ENCODE results near the gene EVI5. TPM values are rescaled to one million over a fixed set of nuclear protein-coding genes. Genes with fewer than 3 reads are reported as not detected.
A peak's percentile ranks its signal among the peaks of the same experiment; 100 is the strongest.
"Not testable (repeated sequence)": the region's sequence is repeated elsewhere in the genome, so short reads cannot be mapped to it uniquely, and the experiment has no call there.

The EVI5 gene
- total RNA-seq, 1 donor from 2014 or later = 10.3 TPM

DNA sequence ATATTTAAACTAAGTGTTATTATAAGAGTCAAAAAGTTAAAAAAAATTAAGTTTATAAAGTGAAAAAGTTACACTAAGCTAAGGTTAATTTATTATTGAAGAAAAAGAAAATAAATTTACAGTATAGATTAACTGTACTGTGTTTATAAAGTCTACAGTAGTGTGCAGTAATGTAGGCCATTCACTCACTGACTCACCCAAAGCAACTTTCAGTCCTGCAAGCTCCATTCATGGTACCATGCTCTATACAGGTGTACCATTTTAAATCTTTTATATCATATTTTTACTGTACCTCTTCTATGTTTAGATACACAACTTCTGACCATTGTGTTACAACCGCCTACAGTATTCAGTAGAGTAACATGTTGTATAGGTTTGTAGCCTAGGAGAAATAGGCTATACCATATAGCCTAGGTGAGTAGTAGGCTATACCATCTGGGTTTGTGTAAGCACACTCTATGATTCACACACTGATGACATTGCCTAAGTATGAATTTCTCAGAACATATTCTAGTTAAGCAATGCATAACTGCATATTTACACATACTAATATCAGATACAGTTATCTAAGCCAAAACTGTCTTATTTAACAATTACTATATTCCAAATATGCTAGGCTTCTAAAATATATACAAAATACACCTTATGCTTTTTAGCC is 217.6 kb downstream of the EVI5 start:
- ATAC-seq = peak; percentile 76

- no peak for ATAC-seq
These were observed 221.3 kb downstream of the EVI5 start for GRCh38 chr1:92563457-92564216.

- no peak for ATAC-seq
These were observed 228.6 kb downstream of the EVI5 start for GRCh38 chr1:92556350-92556749.

DNA sequence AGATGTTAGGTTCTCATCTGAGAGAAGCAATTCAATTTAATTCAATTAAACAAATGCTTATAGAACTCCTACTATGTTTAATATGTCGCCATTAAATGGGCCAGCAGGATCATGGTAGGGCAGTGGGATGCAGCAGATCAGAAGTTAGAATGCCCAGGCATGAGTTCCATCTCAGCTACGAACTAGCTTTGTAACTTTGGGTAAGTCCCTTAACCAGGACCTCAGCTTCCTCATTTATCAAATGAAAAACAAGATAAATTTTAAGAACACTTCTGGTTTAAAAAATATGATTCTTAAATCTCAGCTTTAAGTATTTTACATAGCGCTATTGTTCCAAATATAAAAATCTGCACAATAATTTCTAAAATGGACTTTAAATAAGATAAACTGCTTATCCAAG is 230.7 kb downstream of the EVI5 start:
- ATAC-seq = no peak

GRCh38 chr1:92551916-92552315 is 233.0 kb downstream of the EVI5 start:
- no peak for ATAC-seq

DNA sequence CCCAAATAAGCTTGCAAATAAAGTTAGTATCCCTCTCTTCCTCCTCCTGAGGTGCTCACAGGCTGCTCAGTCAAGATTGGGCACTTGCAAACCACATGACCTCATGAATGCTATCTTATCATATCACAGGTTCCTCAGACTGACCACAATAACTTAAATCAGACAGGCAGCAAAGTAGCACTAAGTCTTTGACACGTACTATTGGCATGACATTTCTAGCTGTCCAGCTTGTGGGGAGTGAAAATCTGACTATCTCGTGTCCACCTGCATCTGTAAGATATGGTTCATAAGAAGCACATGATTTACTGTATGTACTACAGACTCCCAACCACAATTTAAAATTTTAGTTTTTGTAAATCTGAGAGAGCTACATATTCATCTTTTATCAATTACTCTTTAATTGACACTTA is 240.1 kb downstream of the EVI5 start:
- ATAC-seq = no peak

- no peak for ATAC-seq
These were observed 241.5 kb downstream of the EVI5 start for GRCh38 chr1:92543131-92544055.

DNA sequence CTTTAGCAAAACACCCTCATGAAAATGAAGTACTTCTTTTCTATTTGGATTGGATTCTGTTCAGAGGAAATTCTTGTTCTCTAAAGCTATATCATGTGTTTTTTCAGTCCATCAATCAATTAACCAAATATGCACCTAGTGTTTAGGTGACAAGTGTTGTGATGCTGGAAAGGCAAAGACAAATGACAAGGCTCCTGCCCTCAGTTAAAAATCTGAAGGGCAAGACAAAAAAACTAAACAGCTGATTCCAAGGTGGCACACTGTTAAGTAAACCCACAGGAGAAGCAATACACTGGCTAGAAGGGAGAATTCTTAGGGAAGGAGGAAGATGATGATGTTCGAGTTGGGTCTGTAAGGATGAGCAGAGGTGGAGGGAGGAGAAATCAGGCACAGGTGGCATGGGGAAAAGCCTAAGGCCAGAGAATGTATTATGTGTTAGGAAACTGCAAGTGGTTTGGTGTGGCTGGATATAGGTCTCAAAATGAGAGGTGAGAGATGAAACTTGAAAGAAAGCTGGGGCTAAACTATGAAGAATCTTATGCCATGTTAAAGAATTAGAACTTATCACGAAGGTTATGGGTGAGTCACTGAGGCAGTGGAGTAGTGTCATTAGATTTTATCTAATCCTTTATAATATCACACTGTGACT is 246.4 kb downstream of the EVI5 start:
- ATAC-seq = no peak

GRCh38 chr1:92538048-92538412 is 246.9 kb downstream of the EVI5 start:
- ATAC-seq = no peak

DNA sequence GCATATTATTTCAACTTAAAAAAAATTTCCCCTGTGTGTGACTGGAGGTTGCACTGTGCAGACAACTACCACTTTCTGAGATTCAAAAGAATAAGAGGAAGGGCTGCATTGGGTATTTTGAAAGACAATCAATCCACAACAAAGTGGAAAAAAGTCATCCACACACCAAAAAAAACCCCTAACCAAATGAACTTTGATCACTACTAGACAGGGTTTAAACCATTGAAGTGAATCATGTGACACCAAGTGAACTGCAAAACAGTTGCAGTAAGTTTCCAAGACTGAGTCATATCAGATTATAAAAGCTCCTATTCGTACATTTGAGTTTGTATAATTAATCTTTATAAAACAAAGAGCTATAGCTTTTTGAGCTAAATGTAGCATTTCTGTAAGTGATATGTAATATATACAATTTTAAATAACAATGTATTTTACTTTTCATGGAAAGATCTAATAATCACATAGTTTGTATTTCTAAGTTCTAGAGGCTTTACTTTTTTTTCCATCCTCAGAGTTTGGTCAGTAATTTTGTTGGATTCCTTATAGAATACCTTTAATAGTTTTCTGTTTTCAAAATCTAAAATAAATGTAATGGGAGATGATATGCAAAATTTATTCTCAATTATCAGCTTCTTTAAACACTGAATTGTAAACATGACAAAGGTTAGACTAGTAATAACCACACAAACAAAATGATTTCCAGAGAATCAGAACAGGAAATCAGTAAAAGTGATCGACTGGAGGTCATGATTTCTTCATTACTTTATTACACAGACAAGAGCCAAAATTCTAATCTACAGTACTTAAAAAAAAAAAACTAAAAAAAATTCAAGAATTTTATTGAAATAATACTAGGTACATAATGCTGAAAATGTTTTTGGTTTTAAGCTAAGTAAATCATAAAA is 247.7 kb downstream of the EVI5 start:
- ATAC-seq = no peak

DNA sequence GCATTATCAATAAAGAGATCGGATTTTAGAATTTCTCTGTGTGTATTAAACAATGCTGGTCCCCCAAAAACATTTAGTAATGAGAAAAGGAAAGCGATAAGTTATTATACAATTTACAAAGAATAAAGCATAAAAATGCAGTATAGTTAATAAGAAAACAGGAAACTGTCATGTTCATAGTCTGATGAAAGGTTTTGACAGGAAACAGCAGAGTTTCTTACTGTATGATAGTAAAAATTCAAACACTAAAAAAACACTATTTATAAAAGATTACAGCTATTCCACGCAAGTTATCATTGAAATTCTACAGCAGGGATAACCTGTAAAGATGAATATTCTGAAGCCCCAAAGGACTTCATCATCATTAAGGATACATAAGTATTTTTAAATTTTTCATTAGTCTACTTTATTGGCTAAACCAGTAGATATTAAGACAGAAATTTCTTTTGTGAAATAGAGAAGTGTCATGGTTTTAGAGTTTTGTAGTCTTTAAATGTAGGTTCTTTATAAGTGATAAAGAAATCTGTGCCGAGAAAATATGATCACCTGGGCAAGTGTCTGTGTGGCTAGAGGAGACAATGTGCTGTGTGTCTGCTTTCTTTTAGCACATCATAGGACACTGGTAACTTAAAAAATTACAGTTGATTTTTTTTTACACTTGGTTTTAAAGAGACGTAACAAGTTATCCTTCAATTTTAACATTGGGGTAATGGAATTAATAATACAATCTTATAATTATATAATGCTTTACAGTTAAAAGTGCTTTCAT is 248.5 kb downstream of the EVI5 start:
- ATAC-seq = no peak

GRCh38 chr1:92532371-92532770 is 252.5 kb downstream of the EVI5 start:
- ATAC-seq = not testable (repeated sequence)

- ATAC-seq = not testable (repeated sequence)
These were observed 253.0 kb downstream of the EVI5 start for GRCh38 chr1:92531939-92532338.

DNA sequence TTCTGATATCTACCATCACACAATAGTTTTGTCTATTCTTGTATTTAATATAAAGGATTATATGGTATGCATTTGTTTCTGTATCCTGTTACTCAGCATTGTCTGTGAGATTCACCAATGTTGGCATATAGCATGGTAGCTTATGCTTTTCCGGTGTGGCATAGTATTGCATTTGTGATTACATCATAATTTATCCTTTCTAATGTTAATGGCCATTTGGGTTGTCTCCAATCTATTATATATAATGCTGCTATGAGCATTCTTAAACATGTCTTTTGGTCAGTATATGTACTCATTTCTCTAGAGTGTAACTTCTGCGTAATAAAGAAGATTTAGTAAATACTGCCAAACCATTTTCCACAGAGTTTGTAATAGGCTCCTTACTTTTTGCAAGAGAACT is 257.2 kb downstream of the EVI5 start:
- no peak for ATAC-seq

GRCh38 chr1:92524944-92525590 is 259.8 kb downstream of the EVI5 start:
- not testable (repeated sequence) for ATAC-seq

DNA sequence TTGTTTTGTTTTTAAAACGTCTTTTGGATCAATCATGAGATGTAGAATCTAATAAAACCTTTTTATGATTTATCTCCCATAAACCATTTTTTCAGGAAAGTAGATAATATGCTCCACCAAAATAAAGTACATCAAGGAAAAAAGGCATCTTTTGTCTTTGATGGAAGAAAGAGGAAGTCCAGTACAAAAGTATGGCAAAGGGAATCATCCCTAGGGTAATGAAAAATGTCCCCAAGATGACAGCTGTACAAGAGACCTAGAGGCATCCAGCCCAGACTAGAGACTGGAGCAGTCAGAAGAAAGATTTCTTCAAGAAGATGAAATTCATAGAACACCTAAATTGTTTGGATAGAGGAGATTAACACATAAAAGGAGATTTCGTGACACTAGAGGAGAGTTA is 265.9 kb downstream of the EVI5 start:
- ATAC-seq = no peak

DNA sequence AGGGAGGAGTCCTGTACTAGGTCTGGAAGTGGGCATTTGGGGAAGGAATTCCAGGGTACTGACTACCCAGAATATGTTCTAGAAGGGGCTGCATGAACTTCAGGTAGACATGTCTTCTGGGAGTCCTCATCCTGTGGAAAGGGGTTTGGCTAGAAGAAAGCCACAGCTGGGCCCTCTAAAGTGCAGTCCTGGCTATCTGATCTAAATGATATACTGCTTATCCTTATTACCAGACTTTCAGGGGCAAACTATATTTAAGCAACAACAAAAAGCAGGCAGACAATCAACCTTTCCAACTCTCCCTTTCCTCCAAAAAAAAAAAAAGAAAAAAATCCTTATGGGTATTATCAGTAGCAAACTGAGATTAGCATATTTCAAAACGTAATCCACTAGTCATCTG is 268.3 kb downstream of the EVI5 start:
- ATAC-seq = no peak

DNA sequence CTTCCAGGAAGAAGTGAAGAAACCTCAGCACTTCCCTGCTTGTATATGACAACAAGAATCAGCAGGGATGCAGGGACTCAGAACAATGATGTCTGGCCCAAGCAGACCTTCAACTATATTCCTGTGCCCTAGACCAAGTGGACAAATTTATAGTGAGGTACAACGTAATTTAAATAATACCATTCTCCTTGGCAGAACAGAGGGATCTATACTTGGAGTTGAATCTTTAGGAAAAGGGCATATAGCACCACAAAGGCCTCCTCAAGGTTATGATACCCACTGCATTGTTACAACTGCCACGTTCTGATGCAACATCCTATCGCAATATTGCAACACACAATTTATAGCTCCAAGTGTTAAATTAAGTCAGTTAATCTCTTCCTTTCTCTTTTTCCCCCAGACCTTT is 269.1 kb downstream of the EVI5 start:
- no peak for ATAC-seq

- no peak for ATAC-seq
These were observed 273.4 kb downstream of the EVI5 start for GRCh38 chr1:92511541-92511940.

- no peak for ATAC-seq
These were observed 275.3 kb downstream of the EVI5 start for GRCh38 chr1:92509619-92510018.
